Measurements from ENCODE around the gene CNTNAP2. TPM values are rescaled to one million over a fixed set of nuclear protein-coding genes. Genes with fewer than 3 reads are reported as not detected.

The CNTNAP2 gene
- polyA plus RNA-seq, 2 donors: 0.41 to 0.48 TPM

- Histone ChIP-seq H3K27ac (ENCODE audit: low read depth in 2 of 2, low read length in 1 of 2) (no peak overlapping the region), H3K27me3 (ENCODE audit: control insufficient read depth in 1 of 2, insufficient read depth in 2 of 2, low read length in 2 of 2) (no peaks in the 10 kb centered on the region), H3K4me3 (ENCODE audit: low read depth in 1 of 2, low read length in 2 of 2) (no peak overlapping the region), H3K36me3 (ENCODE audit: control insufficient read depth in 2 of 2, insufficient read depth in 2 of 2, low read length in 1 of 2) (no peaks in the 10 kb centered on the region), H3K4me1 (ENCODE audit: control insufficient read depth in 2 of 2, insufficient read depth in 2 of 2, low read length in 1 of 2) (no peaks in the 10 kb centered on the region), H3K9me3 (ENCODE audit: control insufficient read depth in 2 of 2, insufficient read depth in 1 of 2, low read depth in 1 of 2, low read length in 1 of 2) (peaks cover 0 to 2% of the 10 kb centered on the region in 2 donors)
- 53 to 68% methylated on average over 11 of the region's 11 CpGs for WGBS, 2 donors
Measured at GRCh38 chr7:148337246-148337965, 2220.8 kb downstream of the CNTNAP2 start.

- Histone ChIP-seq H3K27me3 (ENCODE audit: control insufficient read depth in 1 of 2, insufficient read depth in 2 of 2, low read length in 2 of 2) (no peaks in the 10 kb centered on the region), H3K27ac (ENCODE audit: low read depth in 2 of 2, low read length in 1 of 2) (no peak overlapping the region)
- WGBS, 2 donors: 41 to 45% methylated on average over 5 of the region's 5 CpGs
Measured at GRCh38 chr7:148337995-148338747, 2221.6 kb downstream of the CNTNAP2 start.

GRCh38 chr7:148340438-148341280 lies 2224.1 kb downstream of the CNTNAP2 start:
- Histone ChIP-seq H3K9me3 (ENCODE audit: control insufficient read depth in 2 of 2, insufficient read depth in 1 of 2, low read depth in 1 of 2, low read length in 1 of 2) (peaks cover 0 to 2% of the 10 kb centered on the region in 2 donors), H3K27ac (ENCODE audit: low read depth in 2 of 2, low read length in 1 of 2) (no peak overlapping the region), H3K36me3 (ENCODE audit: control insufficient read depth in 2 of 2, insufficient read depth in 2 of 2, low read length in 1 of 2) (no peaks in the 10 kb centered on the region), H3K4me3 (ENCODE audit: low read depth in 1 of 2, low read length in 2 of 2) (no peak overlapping the region), H3K4me1 (ENCODE audit: control insufficient read depth in 2 of 2, insufficient read depth in 2 of 2, low read length in 1 of 2) (no peaks in the 10 kb centered on the region), H3K27me3 (ENCODE audit: control insufficient read depth in 1 of 2, insufficient read depth in 2 of 2, low read length in 2 of 2) (no peaks in the 10 kb centered on the region)
- WGBS, 2 donors: 77 to 80% methylated on average over 15 of the region's 15 CpGs

More at GRCh38 chr7:148337995-148338747, 2221.6 kb downstream of the CNTNAP2 start:
- no peak overlapping the region for H3K4me3 ChIP-seq (ENCODE audit: low read depth in 1 of 2, low read length in 2 of 2)
- H3K4me1 ChIP-seq (ENCODE audit: control insufficient read depth in 2 of 2, insufficient read depth in 2 of 2, low read length in 1 of 2): no peaks in the 10 kb centered on the region
- peaks cover 0 to 2% of the 10 kb centered on the region in 2 donors for H3K9me3 ChIP-seq (ENCODE audit: control insufficient read depth in 2 of 2, insufficient read depth in 1 of 2, low read depth in 1 of 2, low read length in 1 of 2)
- H3K36me3 ChIP-seq (ENCODE audit: control insufficient read depth in 2 of 2, insufficient read depth in 2 of 2, low read length in 1 of 2): no peaks in the 10 kb centered on the region

DNA sequence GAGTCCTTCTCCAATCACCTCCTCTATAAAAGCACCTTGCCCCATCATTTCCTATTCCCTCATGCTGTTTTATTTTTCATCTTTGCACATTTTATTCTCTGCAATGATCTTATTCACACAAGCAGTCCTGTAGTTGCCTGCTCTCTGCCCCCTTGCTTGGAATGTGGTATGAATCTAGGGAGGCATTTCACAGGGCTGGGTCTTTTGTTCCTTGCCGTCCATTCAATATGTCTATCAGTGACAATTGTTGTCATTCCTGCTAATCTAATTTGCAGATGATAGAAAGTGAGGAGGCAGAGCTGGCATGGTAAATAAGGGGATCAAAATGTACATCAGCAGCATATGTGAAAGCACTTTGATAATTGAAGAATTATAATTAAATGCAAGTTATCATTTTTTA lies 2227.8 kb downstream of the CNTNAP2 start:
- no peaks in the 10 kb centered on the region for H3K27me3 ChIP-seq (ENCODE audit: control insufficient read depth in 1 of 2, insufficient read depth in 2 of 2, low read length in 2 of 2)
- no peaks in the 10 kb centered on the region for H3K4me1 ChIP-seq (ENCODE audit: control insufficient read depth in 2 of 2, insufficient read depth in 2 of 2, low read length in 1 of 2)
- H3K27ac ChIP-seq (ENCODE audit: low read depth in 2 of 2, low read length in 1 of 2): no peak overlapping the region
- no peaks in the 10 kb centered on the region for H3K9me3 ChIP-seq (ENCODE audit: control insufficient read depth in 2 of 2, insufficient read depth in 1 of 2, low read depth in 1 of 2, low read length in 1 of 2)
- H3K4me3 ChIP-seq (ENCODE audit: low read depth in 1 of 2, low read length in 2 of 2): no peak overlapping the region
- WGBS, 2 donors: 63 to 66% methylated on average over 1 of the region's 1 CpG
- no peaks in the 10 kb centered on the region for H3K36me3 ChIP-seq (ENCODE audit: control insufficient read depth in 2 of 2, insufficient read depth in 2 of 2, low read length in 1 of 2)

DNA sequence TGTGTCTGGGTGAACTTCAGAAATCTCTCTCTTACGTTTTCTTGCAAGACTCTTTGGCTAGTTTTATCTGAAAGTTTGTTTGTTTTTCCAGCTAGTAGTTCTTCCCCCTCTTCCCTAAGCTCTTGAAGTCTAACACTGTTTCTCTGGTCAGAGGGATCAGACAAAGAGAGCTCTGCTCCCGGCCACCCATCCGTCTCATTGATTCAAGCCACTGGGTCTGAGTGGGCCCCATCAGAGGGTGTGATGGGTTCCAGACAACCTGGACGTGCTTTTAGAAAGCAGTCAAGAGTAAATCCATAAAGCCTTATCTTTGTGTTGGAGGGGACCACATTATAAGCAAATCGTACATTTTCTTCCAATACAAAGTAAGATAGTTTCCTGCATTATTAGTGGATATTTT lies 2231.4 kb downstream of the CNTNAP2 start:
- 65 to 66% methylated on average over 5 of the region's 5 CpGs for WGBS, 2 donors

GRCh38 chr7:148348466-148348865 lies 2231.9 kb downstream of the CNTNAP2 start:
- no peak overlapping the region for H3K4me3 ChIP-seq (ENCODE audit: low read depth in 1 of 2, low read length in 2 of 2)
- no peaks in the 10 kb centered on the region for H3K4me1 ChIP-seq (ENCODE audit: control insufficient read depth in 2 of 2, insufficient read depth in 2 of 2, low read length in 1 of 2)
- no peaks in the 10 kb centered on the region for H3K9me3 ChIP-seq (ENCODE audit: control insufficient read depth in 2 of 2, insufficient read depth in 1 of 2, low read depth in 1 of 2, low read length in 1 of 2)
- H3K36me3 ChIP-seq (ENCODE audit: control insufficient read depth in 2 of 2, insufficient read depth in 2 of 2, low read length in 1 of 2): no peaks in the 10 kb centered on the region
- no peak overlapping the region for H3K27ac ChIP-seq (ENCODE audit: low read depth in 2 of 2, low read length in 1 of 2)
- 80 to 81% methylated on average over 10 of the region's 10 CpGs for WGBS, 2 donors
- no peaks in the 10 kb centered on the region for H3K27me3 ChIP-seq (ENCODE audit: control insufficient read depth in 1 of 2, insufficient read depth in 2 of 2, low read length in 2 of 2)

More for the DNA sequence above, 2231.4 kb downstream of the CNTNAP2 start:
- no peak overlapping the region for H3K4me3 ChIP-seq (ENCODE audit: low read depth in 1 of 2, low read length in 2 of 2)
- H3K36me3 ChIP-seq (ENCODE audit: control insufficient read depth in 2 of 2, insufficient read depth in 2 of 2, low read length in 1 of 2): no peaks in the 10 kb centered on the region
- no peaks in the 10 kb centered on the region for H3K9me3 ChIP-seq (ENCODE audit: control insufficient read depth in 2 of 2, insufficient read depth in 1 of 2, low read depth in 1 of 2, low read length in 1 of 2)
- no peaks in the 10 kb centered on the region for H3K4me1 ChIP-seq (ENCODE audit: control insufficient read depth in 2 of 2, insufficient read depth in 2 of 2, low read length in 1 of 2)
- H3K27ac ChIP-seq (ENCODE audit: low read depth in 2 of 2, low read length in 1 of 2): no peak overlapping the region
- H3K27me3 ChIP-seq (ENCODE audit: control insufficient read depth in 1 of 2, insufficient read depth in 2 of 2, low read length in 2 of 2): no peaks in the 10 kb centered on the region

GRCh38 chr7:148356303-148356702 lies 2239.7 kb downstream of the CNTNAP2 start:
- no peaks in the 10 kb centered on the region for H3K9me3 ChIP-seq (ENCODE audit: control insufficient read depth in 2 of 2, insufficient read depth in 1 of 2, low read depth in 1 of 2, low read length in 1 of 2)
- WGBS, 2 donors: 32 to 42% methylated on average over 5 of the region's 5 CpGs

DNA sequence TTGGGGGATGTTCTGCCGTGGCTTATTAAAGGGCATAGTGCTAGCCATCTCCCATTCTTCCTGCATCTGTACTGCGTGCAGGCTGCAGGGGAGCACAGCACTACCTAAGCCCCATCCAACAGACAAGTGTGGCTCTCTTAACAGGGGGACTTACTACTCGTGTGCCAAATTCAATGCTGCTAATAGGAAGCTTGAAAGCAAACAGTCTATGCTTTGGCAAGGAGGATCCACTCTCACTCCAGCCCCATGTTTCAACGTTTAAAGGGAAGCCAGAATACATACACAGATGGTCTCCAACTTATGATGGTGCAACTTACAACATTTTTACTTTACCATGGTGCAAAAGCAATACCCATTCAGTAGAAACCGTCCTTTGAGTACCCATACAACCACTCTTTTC lies 2245.9 kb downstream of the CNTNAP2 start:
- Histone ChIP-seq H3K27ac (ENCODE audit: low read depth in 2 of 2, low read length in 1 of 2) (no peak overlapping the region), H3K36me3 (ENCODE audit: control insufficient read depth in 2 of 2, insufficient read depth in 2 of 2, low read length in 1 of 2) (no peaks in the 10 kb centered on the region), H3K9me3 (ENCODE audit: control insufficient read depth in 2 of 2, insufficient read depth in 1 of 2, low read depth in 1 of 2, low read length in 1 of 2) (no peaks in the 10 kb centered on the region), H3K4me1 (ENCODE audit: control insufficient read depth in 2 of 2, insufficient read depth in 2 of 2, low read length in 1 of 2) (no peaks in the 10 kb centered on the region), H3K27me3 (ENCODE audit: control insufficient read depth in 1 of 2, insufficient read depth in 2 of 2, low read length in 2 of 2) (no peaks in the 10 kb centered on the region), H3K4me3 (ENCODE audit: low read depth in 1 of 2, low read length in 2 of 2) (no peak overlapping the region)
- WGBS, 2 donors: 77 to 81% methylated on average over 5 of the region's 5 CpGs

More at GRCh38 chr7:148356303-148356702, 2239.7 kb downstream of the CNTNAP2 start:
- H3K4me1 ChIP-seq (ENCODE audit: control insufficient read depth in 2 of 2, insufficient read depth in 2 of 2, low read length in 1 of 2): no peaks in the 10 kb centered on the region
- no peaks in the 10 kb centered on the region for H3K36me3 ChIP-seq (ENCODE audit: control insufficient read depth in 2 of 2, insufficient read depth in 2 of 2, low read length in 1 of 2)
- no peak overlapping the region for H3K27ac ChIP-seq (ENCODE audit: low read depth in 2 of 2, low read length in 1 of 2)
- no peaks in the 10 kb centered on the region for H3K27me3 ChIP-seq (ENCODE audit: control insufficient read depth in 1 of 2, insufficient read depth in 2 of 2, low read length in 2 of 2)
- no peak overlapping the region for H3K4me3 ChIP-seq (ENCODE audit: low read depth in 1 of 2, low read length in 2 of 2)

GRCh38 chr7:148367731-148368475 lies 2251.3 kb downstream of the CNTNAP2 start:
- H3K9me3 ChIP-seq (ENCODE audit: control insufficient read depth in 2 of 2, insufficient read depth in 1 of 2, low read depth in 1 of 2, low read length in 1 of 2): no peaks in the 10 kb centered on the region
- no peaks in the 10 kb centered on the region for H3K27me3 ChIP-seq (ENCODE audit: control insufficient read depth in 1 of 2, insufficient read depth in 2 of 2, low read length in 2 of 2)
- H3K36me3 ChIP-seq (ENCODE audit: control insufficient read depth in 2 of 2, insufficient read depth in 2 of 2, low read length in 1 of 2): no peaks in the 10 kb centered on the region
- H3K4me3 ChIP-seq (ENCODE audit: low read depth in 1 of 2, low read length in 2 of 2): no peak overlapping the region
- no peak overlapping the region for H3K27ac ChIP-seq (ENCODE audit: low read depth in 2 of 2, low read length in 1 of 2)
- no peaks in the 10 kb centered on the region for H3K4me1 ChIP-seq (ENCODE audit: control insufficient read depth in 2 of 2, insufficient read depth in 2 of 2, low read length in 1 of 2)
- WGBS, 2 donors: 80 to 84% methylated on average over 9 of the region's 9 CpGs
